ENCODE measurements around the gene ACKR2.

GRCh38 chr3:42872718-42873117, 63.5 kb downstream of the ACKR2 start:
- TF ChIP-seq, protein P1, sequence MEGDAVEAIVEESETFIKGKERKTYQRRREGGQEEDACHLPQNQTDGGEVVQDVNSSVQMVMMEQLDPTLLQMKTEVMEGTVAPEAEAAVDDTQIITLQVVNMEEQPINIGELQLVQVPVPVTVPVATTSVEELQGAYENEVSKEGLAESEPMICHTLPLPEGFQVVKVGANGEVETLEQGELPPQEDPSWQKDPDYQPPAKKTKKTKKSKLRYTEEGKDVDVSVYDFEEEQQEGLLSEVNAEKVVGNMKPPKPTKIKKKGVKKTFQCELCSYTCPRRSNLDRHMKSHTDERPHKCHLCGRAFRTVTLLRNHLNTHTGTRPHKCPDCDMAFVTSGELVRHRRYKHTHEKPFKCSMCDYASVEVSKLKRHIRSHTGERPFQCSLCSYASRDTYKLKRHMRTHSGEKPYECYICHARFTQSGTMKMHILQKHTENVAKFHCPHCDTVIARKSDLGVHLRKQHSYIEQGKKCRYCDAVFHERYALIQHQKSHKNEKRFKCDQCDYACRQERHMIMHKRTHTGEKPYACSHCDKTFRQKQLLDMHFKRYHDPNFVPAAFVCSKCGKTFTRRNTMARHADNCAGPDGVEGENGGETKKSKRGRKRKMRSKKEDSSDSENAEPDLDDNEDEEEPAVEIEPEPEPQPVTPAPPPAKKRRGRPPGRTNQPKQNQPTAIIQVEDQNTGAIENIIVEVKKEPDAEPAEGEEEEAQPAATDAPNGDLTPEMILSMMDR (IDR thresholded peaks at IDR 0.05) = no peak
- TF ChIP-seq POLR2AphosphoS5 (IDR thresholded peaks at IDR 0.05) (no peak), EP300 (IDR thresholded peaks at IDR 0.05; ENCODE audit: low read depth) (no peak)

Measured in transverse colon (tissue), 4 donors.